ENCODE measurements around the gene SNCAIP. TPM values are rescaled to one million over a fixed set of nuclear protein-coding genes. Genes with fewer than 3 reads are reported as not detected.

The SNCAIP gene
- total RNA-seq, 1 experiment from 2014 or later, result not detected

DNA sequence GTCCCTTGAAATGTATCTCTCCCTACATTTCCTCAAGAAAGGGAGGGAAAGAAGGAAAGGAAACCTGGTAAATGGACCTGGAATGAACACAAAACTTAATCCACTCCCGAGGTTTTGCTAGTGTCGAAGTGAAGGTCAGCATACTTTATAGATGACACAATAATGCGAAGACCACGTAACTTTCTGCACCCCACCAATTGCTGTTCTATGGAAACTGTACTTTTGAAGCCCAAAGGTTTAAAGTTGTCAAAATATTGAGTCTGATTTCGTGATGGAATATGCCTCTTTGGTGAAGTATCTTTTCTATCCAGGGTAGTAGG, 103.7 kb downstream of the SNCAIP start:
- Histone ChIP-seq H3K36me3 (ENCODE audit: control insufficient read depth, insufficient read depth, low read length) (no peaks in the 10 kb centered on the region), H3K4me1 (ENCODE audit: control insufficient read depth, insufficient read depth, low read length) (no peaks in the 10 kb centered on the region), H3K9me3 (ENCODE audit: control insufficient read depth, insufficient read depth, low read depth, low read length) (no peaks in the 10 kb centered on the region), H3K27me3 (ENCODE audit: control insufficient read depth, insufficient read depth, low read length) (peaks cover 4% of the 10 kb centered on the region; the same call in 1 of the 2 replicates), H3K27ac (ENCODE audit: low read length) (no peak overlapping the region), H3K4me3 (ENCODE audit: low read depth in 2 of 2, low read length in 2 of 2) (no peak overlapping the region)
- no TSS peak for BruUV-seq (replicated peaks)
- no peak for DNase-seq (ENCODE audit: low read depth, low spot score)
- peak; percentile 49 for TF ChIP-seq CTCF (IDR thresholded peaks at IDR 0.05)
- no peak for TF ChIP-seq TCF7L2 (IDR thresholded peaks at IDR 0.05; ENCODE audit: low read depth, low read length)
- TF ChIP-seq, protein P1, sequence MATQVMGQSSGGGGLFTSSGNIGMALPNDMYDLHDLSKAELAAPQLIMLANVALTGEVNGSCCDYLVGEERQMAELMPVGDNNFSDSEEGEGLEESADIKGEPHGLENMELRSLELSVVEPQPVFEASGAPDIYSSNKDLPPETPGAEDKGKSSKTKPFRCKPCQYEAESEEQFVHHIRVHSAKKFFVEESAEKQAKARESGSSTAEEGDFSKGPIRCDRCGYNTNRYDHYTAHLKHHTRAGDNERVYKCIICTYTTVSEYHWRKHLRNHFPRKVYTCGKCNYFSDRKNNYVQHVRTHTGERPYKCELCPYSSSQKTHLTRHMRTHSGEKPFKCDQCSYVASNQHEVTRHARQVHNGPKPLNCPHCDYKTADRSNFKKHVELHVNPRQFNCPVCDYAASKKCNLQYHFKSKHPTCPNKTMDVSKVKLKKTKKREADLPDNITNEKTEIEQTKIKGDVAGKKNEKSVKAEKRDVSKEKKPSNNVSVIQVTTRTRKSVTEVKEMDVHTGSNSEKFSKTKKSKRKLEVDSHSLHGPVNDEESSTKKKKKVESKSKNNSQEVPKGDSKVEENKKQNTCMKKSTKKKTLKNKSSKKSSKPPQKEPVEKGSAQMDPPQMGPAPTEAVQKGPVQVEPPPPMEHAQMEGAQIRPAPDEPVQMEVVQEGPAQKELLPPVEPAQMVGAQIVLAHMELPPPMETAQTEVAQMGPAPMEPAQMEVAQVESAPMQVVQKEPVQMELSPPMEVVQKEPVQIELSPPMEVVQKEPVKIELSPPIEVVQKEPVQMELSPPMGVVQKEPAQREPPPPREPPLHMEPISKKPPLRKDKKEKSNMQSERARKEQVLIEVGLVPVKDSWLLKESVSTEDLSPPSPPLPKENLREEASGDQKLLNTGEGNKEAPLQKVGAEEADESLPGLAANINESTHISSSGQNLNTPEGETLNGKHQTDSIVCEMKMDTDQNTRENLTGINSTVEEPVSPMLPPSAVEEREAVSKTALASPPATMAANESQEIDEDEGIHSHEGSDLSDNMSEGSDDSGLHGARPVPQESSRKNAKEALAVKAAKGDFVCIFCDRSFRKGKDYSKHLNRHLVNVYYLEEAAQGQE (IDR thresholded peaks at IDR 0.05; ENCODE audit: insufficient read depth in 1 of 2, low read depth in 2 of 2, low read length in 1 of 2), result no peak
- no peak for ATAC-seq
- intact Hi-C loops (cut with micrococcal nuclease; ENCODE audit: unreplicated experiment) (loop anchor here (1.0 kb wide), 1 partner anchor 222 kb away; no protein-coding TSS in a partner anchor), in situ Hi-C loops (cut with HindIII; ENCODE audit: low pct_unique_long_range_greater_than_20kb, low sequenced_read_pairs) (no loop called here)
- ChIA-PET CTCF (no interaction called here), POLR2A (no interaction called here)

DNA sequence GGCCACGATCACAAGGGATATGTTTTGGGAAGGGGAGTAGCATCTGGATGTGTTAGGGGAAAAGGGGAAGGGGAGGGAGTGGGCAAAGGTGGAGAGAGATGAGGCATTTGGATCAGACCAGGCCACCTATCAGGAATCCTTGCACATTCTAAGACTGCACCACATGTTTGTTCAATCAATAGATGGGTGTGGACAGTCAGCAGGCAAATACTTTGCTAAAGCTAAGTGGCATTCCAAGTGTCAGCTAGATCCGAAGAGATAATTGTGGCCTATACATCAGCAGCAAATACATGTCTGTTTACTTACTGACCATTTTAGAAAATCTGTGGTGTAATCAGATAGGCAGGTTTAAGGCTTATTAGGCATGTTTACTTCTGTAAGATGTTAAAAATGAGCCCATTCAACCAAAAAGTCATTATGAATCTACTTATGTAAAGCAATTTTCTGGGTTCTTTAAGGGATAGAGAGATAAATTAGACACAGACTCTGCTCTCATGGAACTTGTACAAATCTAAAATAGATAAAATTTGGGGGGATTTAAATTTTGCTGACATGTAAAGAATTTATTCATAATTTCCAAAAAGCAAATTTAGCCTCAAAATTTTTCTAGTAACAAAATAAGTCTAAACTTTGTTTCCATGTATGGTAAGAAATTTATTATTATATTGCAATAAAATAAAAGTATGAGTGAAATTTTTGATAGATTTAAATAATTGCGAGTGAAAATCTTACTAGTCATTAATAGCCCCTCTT, 107.3 kb downstream of the SNCAIP start:
- Histone ChIP-seq H3K27me3 (ENCODE audit: control insufficient read depth, insufficient read depth, low read length) (no peaks in the 10 kb centered on the region; the same call in 1 of the 2 replicates), H3K4me3 (ENCODE audit: low read depth in 2 of 2, low read length in 2 of 2) (no peak overlapping the region), H3K9me3 (ENCODE audit: control insufficient read depth, insufficient read depth, low read depth, low read length) (no peaks in the 10 kb centered on the region), H3K36me3 (ENCODE audit: control insufficient read depth, insufficient read depth, low read length) (no peaks in the 10 kb centered on the region), H3K4me1 (ENCODE audit: control insufficient read depth, insufficient read depth, low read length) (no peaks in the 10 kb centered on the region), H3K27ac (ENCODE audit: low read length) (no peak overlapping the region)
- in situ Hi-C loops (cut with HindIII; ENCODE audit: low pct_unique_long_range_greater_than_20kb, low sequenced_read_pairs) (no loop called here), intact Hi-C loops (cut with micrococcal nuclease; ENCODE audit: unreplicated experiment) (no loop called here)
- ATAC-seq (no peak), DNase-seq (ENCODE audit: low read depth, low spot score) (no peak)
- BruUV-seq (replicated peaks), result no TSS peak
- CTCF ChIA-PET, result no interaction called here
- POLR2A ChIA-PET, result no interaction called here
- TF ChIP-seq POLR2AphosphoS5 (IDR thresholded peaks at IDR 0.05; ENCODE audit: low read depth, low read length) (no peak), TCF7L2 (IDR thresholded peaks at IDR 0.05; ENCODE audit: low read depth, low read length) (no peak), CTCF (IDR thresholded peaks at IDR 0.05) (no peak)
